Daoy (cell line): Measurements from ENCODE around the gene HCAR1. TPM values are rescaled to one million over a fixed set of nuclear protein-coding genes. Genes with fewer than 3 reads are reported as not detected.

ENCODE experiments used
- total RNA-seq: library from RNA; depleted of rRNA; stranded (reverse); fragments of >200 nt; shearing (Covaris generic); gene quantifications from 2 replicates; pipeline ENCODE4 v1.2.3, GENCODE V29; 2014; rRNA removed

The HCAR1 gene
- total RNA-seq, 1 experiment from 2014 or later = 0.23 TPM

Other genes starting within 250 kb of the HCAR1 start
- gene ZCCHC8, start 229.9 kb downstream of the HCAR1 start, total RNA-seq = 17.1 and 18.7 TPM in 2 replicates
- gene RSRC2, start 203.9 kb downstream of the HCAR1 start, total RNA-seq = 41.9 and 58.7 TPM in 2 replicates
- gene KNTC1, start 203.6 kb downstream of the HCAR1 start, total RNA-seq = 56.9 and 74.3 TPM in 2 replicates
- gene HCAR2, start 27.5 kb downstream of the HCAR1 start, total RNA-seq = not detected in 2 replicates
- not detected in 2 replicates for gene HCAR3, start 14.0 kb downstream of the HCAR1 start, total RNA-seq
- gene DENR, start 22.0 kb upstream of the HCAR1 start, total RNA-seq = 86.9 and 107 TPM in 2 replicates
- 0.51 and 1.7 TPM in 2 replicates for gene CCDC62, start 43.7 kb upstream of the HCAR1 start, total RNA-seq
- gene HIP1R, start 104.6 kb upstream of the HCAR1 start, total RNA-seq = 17.5 and 20.6 TPM in 2 replicates
- 46.6 and 51.4 TPM in 2 replicates for gene VPS37B, start 165.3 kb upstream of the HCAR1 start, total RNA-seq
- 6.4 and 12.4 TPM in 2 replicates for gene ABCB9, start 235.6 kb upstream of the HCAR1 start, total RNA-seq
- 19.1 and 34.3 TPM in 2 replicates for gene OGFOD2, start 244.4 kb upstream of the HCAR1 start, total RNA-seq
- 252 and 278 TPM in 2 replicates for gene ARL6IP4, start 249.8 kb upstream of the HCAR1 start, total RNA-seq